HS-5 (cell line): ENCODE measurements around the gene FAM210A.

Source experiments
- DNase-seq: peaks from one replicate; pipeline ENCODE4 v3.0.0-alpha.2; 2012; ENCODE audit warnings: low read depth

Gene FAM210A

DNA sequence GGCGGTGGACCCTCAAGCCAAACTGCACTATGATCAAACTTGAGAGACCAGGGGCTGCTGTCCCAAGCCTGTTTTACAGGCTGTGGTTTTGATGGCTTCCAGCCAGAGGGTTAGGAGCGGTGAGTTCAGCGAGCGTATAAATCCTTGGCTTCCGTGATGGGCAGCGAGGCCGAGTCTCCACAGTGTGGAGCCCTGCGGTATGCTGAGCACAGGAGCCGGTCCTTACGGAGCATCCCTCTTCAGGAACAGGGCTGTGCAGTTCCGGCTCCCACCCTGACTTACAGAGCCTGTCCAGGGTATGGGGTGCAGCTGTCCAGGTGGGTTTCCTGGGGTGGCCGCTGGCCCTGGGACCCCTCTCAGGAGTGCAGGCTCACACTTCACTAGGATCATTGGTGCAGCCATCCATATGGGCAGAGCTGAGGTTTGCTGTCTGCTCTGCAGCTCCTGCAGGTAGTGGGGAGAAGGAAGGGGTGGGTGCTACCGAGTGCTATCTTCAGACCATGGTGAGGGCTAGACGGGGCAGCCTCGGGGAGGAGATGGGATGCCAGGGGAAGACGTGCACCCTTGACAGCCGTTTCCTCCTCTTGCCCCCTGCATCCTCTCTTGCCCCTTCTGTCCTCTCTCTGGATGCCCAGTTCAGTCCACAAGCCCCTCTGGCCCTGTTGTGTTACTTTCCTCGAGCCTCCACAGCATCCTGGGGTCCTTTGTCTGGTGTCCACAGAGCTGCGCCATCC lies 104.3 kb downstream of the FAM210A start:
- DNase-seq = no peak

DNA sequence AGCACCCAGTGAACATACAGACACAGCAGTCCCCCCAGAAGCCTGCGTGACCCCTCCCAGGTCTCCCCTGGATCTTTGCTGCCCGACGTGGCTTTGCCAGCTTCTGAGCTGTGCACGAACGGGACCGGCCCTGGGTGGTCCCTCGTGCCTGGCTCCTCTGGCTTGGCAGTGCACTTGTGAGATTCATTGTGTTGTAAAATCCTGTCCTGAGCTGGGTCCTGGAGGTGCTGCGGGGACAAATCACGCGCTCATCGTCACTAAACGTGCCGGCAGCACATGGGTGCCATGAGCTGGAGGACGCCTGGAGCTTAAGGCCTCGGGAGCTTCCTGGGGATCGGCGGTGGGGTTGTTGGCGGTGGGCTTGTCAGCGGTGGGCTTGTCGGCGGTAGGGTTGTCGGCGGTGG lies 104.9 kb downstream of the FAM210A start:
- no peak for DNase-seq

GRCh38 chr18:13620818-13621445 lies 105.4 kb downstream of the FAM210A start:
- DNase-seq = no peak

GRCh38 chr18:13620206-13620672 lies 106.1 kb downstream of the FAM210A start:
- DNase-seq = no peak

DNA sequence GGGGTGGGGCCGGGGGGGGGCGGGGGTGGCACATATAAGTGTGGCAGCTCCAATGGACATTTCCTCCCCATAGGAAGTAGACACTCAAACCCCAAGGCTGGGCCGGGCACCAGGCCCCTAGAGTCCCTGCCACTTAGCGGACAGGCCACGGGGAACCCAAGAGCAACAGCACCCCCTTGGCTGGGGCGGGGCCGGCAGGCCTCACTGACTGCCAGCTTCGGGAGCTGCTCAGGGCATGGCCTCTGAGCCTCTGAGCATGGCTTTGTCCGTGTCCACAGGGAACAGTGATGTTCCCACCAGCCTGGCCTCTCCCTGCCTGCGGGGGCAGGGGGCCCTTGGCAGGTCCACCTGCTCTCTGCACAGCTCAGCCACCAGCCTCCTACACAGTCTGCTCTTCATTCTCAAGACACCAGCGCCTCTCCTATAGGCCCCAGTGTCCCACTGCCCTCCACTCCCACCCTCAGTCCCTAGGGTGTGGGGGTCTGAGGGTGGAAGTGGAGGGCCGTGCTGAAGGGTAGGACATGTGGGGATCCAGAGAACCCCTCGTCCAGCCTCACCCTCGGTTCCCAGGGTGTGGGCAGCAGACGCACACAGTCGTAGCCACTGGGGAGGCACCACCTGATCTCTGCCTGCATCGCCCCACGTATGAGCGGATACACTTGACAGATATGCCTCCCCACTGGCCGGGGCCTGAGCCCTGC lies 106.7 kb downstream of the FAM210A start:
- DNase-seq = no peak

DNA sequence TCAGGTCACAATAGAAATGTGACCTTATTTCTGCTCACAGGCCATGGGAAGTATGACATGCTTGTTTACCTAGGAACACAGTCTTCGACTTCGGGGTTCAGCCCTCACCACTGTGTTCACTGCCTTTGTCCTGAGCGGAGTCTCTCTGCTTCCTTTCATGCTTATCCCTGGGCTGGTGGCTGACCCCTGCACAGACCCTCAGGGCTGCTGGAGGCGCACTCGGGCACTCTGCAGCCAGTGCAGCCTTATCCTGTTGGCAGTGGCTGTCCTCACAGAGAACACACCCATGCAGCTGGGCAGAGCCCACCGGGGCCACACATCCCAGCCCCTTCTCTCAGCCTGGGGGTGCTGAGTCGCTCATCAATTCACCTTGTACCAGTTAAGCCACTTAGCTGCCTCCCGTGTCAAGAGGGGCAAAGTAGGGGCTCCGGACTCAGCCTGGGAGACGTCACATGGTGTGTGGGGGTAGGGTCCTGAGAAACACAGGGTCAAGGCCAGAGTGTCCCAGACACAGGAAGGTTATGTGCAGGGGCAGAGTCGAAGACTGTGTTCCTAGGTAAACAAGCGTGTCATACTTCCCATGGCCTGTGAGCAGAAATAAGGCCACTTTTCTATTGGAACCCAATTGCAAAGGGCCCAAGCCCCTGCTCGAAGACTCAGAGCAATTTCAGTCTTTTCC lies 107.5 kb downstream of the FAM210A start:
- no peak for DNase-seq

DNA sequence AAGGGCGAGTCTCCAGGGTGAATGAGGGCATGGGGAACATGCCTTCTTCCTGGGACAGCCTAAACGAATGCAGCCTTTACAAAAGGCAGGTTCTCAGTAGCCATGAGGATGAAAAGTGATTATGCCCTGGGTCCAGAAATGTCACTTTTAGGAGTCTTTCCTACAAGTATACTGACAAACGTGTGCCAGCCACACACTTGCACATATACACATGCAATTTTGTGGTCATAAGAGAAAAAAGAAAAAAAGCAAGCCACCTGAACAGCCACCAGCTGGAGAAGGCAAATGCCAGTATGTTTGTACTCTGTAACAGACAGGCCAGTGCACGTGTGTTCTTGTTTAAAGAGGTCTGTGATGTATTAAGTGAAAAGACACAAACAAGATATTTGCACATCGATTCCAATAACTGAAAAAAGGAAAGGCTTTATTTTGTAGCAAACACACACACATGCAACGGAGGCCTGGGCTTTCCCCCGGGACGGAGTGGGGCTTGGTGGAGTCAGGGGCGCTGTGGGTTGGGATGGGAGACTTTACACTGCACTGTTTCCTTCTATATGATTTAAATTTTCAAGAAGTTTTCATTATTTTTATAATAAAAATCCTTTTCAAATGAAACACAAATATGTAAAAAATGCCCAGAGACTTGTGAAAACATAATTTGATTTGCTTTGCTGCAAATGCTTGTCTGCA lies 108.4 kb downstream of the FAM210A start:
- DNase-seq = no peak

DNA sequence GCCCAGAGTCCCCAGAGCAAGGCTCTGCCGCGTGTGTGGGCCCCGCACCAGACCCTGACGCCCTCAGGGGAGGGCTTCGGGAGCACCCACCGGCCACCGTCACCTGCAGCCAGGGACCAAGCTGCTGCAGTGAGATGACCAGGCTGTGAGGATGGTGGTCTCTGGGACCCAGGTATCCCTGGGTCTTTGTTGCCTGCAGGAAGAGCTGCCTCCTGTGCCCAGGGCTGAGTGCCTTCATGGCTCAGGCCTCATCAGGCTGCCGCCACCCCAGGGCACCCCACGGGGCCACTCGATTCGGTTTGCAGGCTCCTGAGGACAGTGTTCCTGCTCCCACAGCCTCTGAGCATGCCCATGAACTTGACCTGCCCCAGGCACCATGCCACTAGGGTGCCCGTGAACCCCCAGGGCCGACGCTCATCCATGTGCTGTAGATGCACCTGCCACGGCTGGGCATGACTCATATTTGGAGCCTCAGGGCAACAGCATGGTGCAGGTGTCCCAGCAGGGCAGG lies 109.8 kb downstream of the FAM210A start:
- no peak for DNase-seq

DNA sequence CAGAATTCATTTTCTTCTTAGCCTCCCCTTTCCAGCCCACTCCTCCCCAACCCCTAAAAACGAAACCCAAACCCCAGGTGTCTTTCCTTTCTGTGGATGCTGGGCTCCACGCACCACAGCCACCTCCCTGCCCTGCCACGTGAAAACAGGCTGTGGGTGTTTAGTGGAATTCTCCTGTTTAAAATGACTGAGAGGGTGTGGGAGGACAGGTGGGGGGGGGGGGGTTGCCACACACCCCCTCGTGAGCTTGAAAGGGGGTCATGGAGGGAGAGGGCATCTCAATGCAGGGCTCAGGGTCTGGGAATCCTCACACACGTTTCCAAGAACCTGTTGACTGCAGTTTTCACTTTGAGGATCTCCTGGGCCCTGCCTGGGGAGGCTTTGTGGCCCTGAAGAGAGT lies 110.3 kb downstream of the FAM210A start:
- no peak for DNase-seq

DNA sequence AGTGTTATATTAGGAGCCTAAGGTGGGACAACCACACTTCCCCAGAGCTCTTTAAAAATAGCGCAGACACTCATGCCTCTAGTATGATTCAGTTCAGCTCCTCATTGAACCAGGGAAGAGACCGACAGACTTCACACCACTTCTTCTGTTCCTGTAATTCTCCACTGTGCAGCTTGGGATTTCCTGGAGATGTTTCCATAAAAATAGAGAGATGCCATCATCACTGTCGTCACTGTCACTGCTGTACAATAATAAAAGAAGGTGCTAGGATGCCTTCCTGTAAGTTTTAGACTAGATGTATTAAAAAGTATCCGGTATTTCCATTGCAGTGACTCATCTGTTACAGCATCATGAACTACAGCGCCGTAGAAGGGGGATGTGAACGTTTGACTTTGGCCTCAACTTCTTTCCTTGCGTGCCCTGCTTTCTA lies 110.9 kb downstream of the FAM210A start:
- no peak for DNase-seq

DNA sequence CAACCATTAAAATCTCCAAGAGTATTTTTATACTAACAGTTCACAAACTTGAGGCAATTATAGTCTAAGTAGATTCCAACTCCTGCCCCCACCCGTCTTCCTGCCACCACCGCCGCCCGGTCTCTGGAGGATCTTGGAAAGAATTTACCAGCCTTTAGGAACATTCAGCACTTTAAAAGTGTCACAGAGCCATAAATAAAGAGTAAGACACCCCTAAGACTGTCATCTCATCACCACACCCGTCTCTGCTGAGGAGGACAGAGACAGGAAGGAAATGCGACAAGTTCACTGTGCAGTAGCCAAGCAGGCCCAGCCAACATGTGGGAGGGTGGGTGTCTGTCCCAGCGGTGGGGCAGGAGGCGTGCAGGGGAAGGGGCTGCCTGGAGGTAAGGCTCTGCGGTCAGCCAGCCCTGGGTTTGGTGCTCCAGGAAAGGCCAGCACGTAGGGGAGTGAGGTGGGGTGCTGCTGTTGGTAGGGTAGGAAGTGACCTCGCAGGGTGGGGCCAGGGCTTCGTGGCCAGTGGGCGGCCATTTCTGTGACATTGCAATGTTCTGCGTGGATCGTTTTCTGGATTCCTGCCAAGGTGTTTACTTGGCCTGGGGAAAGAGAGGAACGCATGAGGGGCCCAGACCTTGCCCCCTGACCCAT lies 111.6 kb downstream of the FAM210A start:
- no peak for DNase-seq

- DNase-seq = no peak
Measured at GRCh38 chr18:13613591-13614501, 112.5 kb downstream of the FAM210A start.
